Aorta (tissue), 5 donors: ENCODE measurements around the gene MYO9A. TPM values are rescaled to one million over a fixed set of nuclear protein-coding genes. Genes with fewer than 3 reads are reported as not detected.
"Not testable (repeated sequence)": the region's sequence is repeated elsewhere in the genome, so short reads cannot be mapped to it uniquely, and the experiment has no call there.

Experiments
- ATAC-seq: fragments of 200-7000 bp; cut with Tn5 transposase; one replicate; pipeline ENCODE4 v1.9.1; 2022; ENCODE audit warnings: moderate library complexity; ENCODE audit not compliant: low FRiP score
- DNase-seq, 2 donors: peaks; one replicate each; pipeline ENCODE4 v3.0.0-alpha.2; 2020
- H3K27ac ChIP-seq, 2 donors: one replicate each; pipeline ENCODE4 v1.5.1; 2013; ENCODE audit warnings: low read length in 2 of 2, mild to moderate bottlenecking in 2 of 2, moderate library complexity in 2 of 2, control low read depth in 1 of 2, inconsistent platforms in 1 of 2, low read depth in 1 of 2
- H3K27me3 ChIP-seq, 2 donors: one replicate each; pipeline ENCODE4 v1.6.1; 2013; ENCODE audit warnings: control low read depth in 1 of 2, low read length in 1 of 2, mild to moderate bottlenecking in 1 of 2, moderate library complexity in 1 of 2; ENCODE audit not compliant: insufficient read depth in 2 of 2, control insufficient read depth in 1 of 2
- H3K36me3 ChIP-seq, 2 donors: one replicate each; pipeline ENCODE4 v1.6.1; 2013; ENCODE audit warnings: control low read depth in 1 of 2, low read length in 1 of 2, mild to moderate bottlenecking in 1 of 2; ENCODE audit not compliant: insufficient read depth in 2 of 2, control insufficient read depth in 1 of 2
- H3K4me1 ChIP-seq, 2 donors: one replicate each; pipeline ENCODE4 v1.6.1; 2013; ENCODE audit warnings: low read length in 2 of 2, control low read depth in 1 of 2, mild to moderate bottlenecking in 1 of 2, moderate library complexity in 1 of 2; ENCODE audit not compliant: insufficient read depth in 2 of 2, control insufficient read depth in 1 of 2
- H3K4me3 ChIP-seq, 2 donors: one replicate each; pipeline ENCODE4 v1.5.1; 2013; ENCODE audit warnings: low read length in 2 of 2, control low read depth in 1 of 2, mild to moderate bottlenecking in 1 of 2
- H3K9me3 ChIP-seq: one replicate; pipeline ENCODE4 v1.6.1; 2013; ENCODE audit warnings: mild to moderate bottlenecking, low read length; ENCODE audit not compliant: control insufficient read depth
- WGBS, 2 donors: extraction: QIAGEN DNeasy Blood & Tissue Kit; methylation state at CpG; one replicate each; pipeline ENCODE4 v1.1.7; 2013; 5-methylcytosine and 5-hydroxymethylcytosine counted together
- intact Hi-C, 2 donors: fragments of 100-400 bp; cut with DNase I; formaldehyde crosslinking; loops; one replicate each; pipeline versions ENCODE4 v1.14.2 to v1.15.0; 2022
- polyA plus RNA-seq, 2 donors: library from polyadenylated mRNA; stranded (reverse); fragments of 200-250 nt; gene quantifications; one replicate each; pipeline ENCODE4 v1.2.3, GENCODE V29; 2013
- total RNA-seq, 2 donors: library from RNA; stranded (reverse); fragmentation: NEBNext Ultra II Directional; extraction: Animal tissue kit (Norgen Biotek cat#: 25700); gene quantifications; one replicate each; pipeline ENCODE4 v1.2.1, GENCODE V29; 2021
- donor health status: healthy with polysubstance abuse.
- donor health status: Bipolar disorder and iron deficiency.
- donor health status: DM: no; HTN: no; CAD: no.
- donor health status: DM: no; HTN: no; CAD: no.
- donor health status: DM: yes; HTN: yes; CAD: no.

Gene MYO9A
- total and polyA plus RNA-seq, 4 donors = 4.9 to 93.7 (median 44.1) TPM

DNA sequence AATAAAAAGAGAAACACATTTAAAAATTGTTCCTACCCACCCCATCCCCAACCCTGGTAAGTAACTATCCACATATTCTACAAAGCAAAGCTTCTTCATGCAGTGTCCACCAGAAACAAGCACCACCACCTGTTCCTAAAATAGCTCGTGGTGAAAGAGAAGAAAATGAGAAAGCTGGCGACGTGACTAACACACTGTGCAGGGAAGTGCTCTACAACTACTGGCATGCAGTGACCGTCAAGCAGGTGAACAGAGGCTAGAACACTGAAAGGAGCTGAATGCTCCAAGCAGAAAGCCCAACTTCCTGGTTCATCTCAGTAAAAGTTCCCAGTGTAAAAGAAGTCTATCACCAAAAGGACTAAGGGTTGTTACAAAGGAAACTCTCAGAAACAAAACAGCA is 226.9 kb downstream of the MYO9A start:
- Histone ChIP-seq H3K4me3 (no peak overlapping the region), H3K9me3 (no peaks in the 10 kb centered on the region), H3K36me3 (peaks cover 0 to 2% of the 10 kb centered on the region in 2 donors), H3K27me3 (no peaks in the 10 kb centered on the region), H3K4me1 (peaks cover 0 to 2% of the 10 kb centered on the region in 2 donors), H3K27ac (no peak overlapping the region)
- intact Hi-C loops = no loop called here
- WGBS, 2 donors = 23 to 24% methylated on average over 4 of the region's 4 CpGs
- no peak for ATAC-seq
- no peak for DNase-seq

DNA sequence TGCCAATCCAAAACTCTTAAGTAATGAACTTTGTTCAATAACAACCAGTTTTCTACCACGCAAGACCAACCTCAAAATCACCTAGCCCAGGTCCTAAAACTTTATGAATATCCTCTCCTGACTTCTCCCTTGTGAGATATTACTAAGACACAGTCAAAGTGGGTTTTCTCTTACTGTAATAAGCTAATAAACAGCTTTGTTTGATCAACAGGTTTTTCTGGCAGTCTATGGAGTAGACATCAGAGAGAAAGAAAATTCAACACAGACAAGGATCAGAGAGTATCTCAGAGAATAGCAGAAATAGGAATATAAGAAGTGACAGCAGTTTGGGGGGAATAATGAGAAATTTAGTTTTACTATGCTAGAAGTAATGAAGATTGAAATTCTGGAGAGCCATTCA is 228.0 kb downstream of the MYO9A start:
- intact Hi-C loops = no loop called here
- Histone ChIP-seq H3K36me3 (peaks cover 0 to 2% of the 10 kb centered on the region in 2 donors), H3K4me3 (no peak overlapping the region)

DNA sequence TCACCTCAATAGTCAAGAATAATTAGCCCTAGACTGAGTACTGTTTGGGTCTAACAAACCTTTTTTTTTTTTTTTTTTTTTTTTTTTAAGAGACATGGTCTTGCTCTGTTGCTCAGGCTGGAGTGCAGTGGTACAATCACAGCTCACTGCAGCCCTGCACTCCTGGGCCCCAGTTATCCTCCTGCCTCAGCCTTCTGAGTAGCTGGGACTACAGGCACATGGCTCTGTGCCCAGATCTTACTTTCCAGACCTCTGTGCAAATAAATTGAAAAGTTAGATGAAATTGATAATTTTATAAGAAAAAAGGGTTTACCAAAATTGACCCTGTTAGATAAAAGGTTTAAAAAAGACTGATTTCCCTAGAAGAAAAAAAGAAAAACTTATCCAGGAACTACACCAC is 228.6 kb downstream of the MYO9A start:
- no peaks in the 10 kb centered on the region for H3K27me3 ChIP-seq
- H3K36me3 ChIP-seq = peaks cover 0 to 2% of the 10 kb centered on the region in 2 donors
- no peak overlapping the region for H3K4me3 ChIP-seq
- no peak for ATAC-seq
- H3K27ac ChIP-seq = no peak overlapping the region
- intact Hi-C loops = no loop called here
- H3K4me1 ChIP-seq = peaks cover 0 to 2% of the 10 kb centered on the region in 2 donors
- H3K9me3 ChIP-seq = no peaks in the 10 kb centered on the region
- no peak for DNase-seq

More for the DNA sequence above, 228.0 kb downstream of the MYO9A start:
- 97 to 98% methylated on average over 1 of the region's 1 CpG for WGBS, 2 donors
- DNase-seq = no peak
- H3K27me3 ChIP-seq = no peaks in the 10 kb centered on the region
- ATAC-seq = no peak
- no peaks in the 10 kb centered on the region for H3K9me3 ChIP-seq
- peaks cover 0 to 2% of the 10 kb centered on the region in 2 donors for H3K4me1 ChIP-seq
- no peak overlapping the region for H3K27ac ChIP-seq

DNA sequence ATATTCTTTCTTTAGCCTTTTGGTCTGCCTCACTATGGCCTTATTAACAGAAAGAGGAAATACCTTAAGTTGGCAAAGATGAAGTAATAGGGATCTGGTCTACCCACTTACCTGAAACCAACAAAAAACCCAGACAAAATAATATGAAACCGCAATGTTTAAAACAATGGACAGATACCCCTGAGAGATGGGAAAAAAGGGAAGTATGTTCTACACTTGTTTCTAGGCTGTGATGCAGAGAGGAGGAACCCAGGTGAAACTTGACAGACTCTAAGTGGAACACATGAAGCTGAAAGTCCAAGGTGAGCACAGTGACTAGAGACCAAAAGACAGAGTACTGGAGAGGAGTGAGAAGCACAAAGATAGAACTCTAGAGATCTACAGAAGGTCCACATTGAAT is 229.2 kb downstream of the MYO9A start:
- intact Hi-C loops = no loop called here
- 98% methylated on average over 1 of the region's 1 CpG for WGBS, 2 donors

DNA sequence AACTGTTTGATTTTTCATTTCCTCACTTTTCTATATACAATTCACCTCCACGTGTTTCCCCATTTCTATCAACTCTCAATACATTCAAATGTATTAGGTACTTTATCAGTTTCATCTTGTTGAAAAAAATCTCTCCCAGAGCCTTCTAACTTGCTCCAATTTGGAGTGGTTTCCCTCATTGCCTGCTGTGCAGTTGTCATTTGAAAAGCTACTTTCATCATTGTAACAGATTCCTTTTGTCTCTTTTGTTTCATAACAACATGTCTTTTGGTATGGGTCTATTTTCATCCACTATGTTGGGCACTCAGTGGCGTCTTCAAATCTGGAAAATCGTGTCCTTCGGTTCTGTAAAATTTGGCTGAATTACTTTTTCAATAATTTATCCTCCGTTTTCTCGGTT is 232.6 kb downstream of the MYO9A start:
- no peaks in the 10 kb centered on the region for H3K9me3 ChIP-seq
- H3K27me3 ChIP-seq = no peaks in the 10 kb centered on the region
- H3K27ac ChIP-seq = no peak overlapping the region
- H3K4me3 ChIP-seq = no peak overlapping the region
- ATAC-seq (no peak), DNase-seq (no peak)
- H3K4me1 ChIP-seq = no peaks in the 10 kb centered on the region
- peaks cover 2 to 10% of the 10 kb centered on the region in 2 donors for H3K36me3 ChIP-seq
- intact Hi-C loops = no loop called here
- WGBS, 2 donors = 92 to 93% methylated on average over 6 of the region's 6 CpGs

More for the DNA sequence above, 229.2 kb downstream of the MYO9A start:
- no peaks in the 10 kb centered on the region for H3K27me3 ChIP-seq
- H3K4me1 ChIP-seq = peaks cover 0 to 2% of the 10 kb centered on the region in 2 donors
- H3K4me3 ChIP-seq = no peak overlapping the region
- no peak for DNase-seq
- no peak overlapping the region for H3K27ac ChIP-seq
- H3K9me3 ChIP-seq = no peaks in the 10 kb centered on the region
- ATAC-seq = no peak
- H3K36me3 ChIP-seq = peaks cover 0 to 2% of the 10 kb centered on the region in 2 donors

DNA sequence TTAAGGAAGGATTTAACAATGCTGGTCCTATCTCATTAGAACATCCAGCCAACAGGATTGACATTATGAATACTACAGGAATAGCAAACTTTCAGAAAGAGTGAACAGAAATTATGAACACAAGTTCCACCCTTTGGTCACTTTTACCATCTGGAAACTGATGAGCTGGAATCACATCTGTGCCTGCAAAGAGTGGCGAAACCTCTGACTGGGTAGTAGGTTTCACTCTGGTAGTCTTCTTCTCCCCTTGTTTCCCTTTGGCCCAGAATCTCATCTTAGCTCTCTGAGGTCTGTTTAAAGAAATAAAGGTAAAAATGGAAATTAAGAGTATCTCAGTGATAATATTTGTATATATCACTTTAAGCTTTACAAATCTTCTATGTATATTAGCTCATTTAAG is 234.5 kb downstream of the MYO9A start:
- Histone ChIP-seq H3K36me3 (peaks cover 4 to 12% of the 10 kb centered on the region in 2 donors), H3K4me3 (no peak overlapping the region), H3K4me1 (no peaks in the 10 kb centered on the region), H3K27me3 (no peaks in the 10 kb centered on the region), H3K27ac (no peak overlapping the region), H3K9me3 (no peaks in the 10 kb centered on the region)
- WGBS, 2 donors = 100% methylated on average over 1 of the region's 1 CpG
- DNase-seq (no peak), ATAC-seq (no peak)
- intact Hi-C loops = no loop called here

DNA sequence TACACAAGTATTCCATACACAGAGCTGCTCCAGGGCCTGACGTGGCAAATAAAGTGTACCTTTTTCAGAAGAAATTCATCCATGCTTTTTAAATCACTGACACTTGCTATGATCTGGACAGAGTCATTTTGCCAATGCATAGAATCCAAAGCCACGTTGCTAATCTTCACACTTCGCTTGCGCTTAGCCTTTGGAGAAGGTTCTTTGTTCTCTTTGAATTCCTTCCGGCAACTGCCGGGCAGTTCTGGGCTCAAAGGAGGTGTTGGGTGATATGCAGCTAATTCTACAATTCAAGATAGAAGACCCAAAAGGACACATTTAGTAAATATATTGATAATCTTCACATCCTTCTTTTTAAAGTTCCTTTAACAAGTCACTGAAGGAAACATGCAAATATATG is 237.7 kb downstream of the MYO9A start:
- no peaks in the 10 kb centered on the region for H3K27me3 ChIP-seq
- peaks cover 4 to 12% of the 10 kb centered on the region in 2 donors for H3K36me3 ChIP-seq
- intact Hi-C loops = no loop called here
- H3K27ac ChIP-seq = no peak overlapping the region
- WGBS, 2 donors = 90% methylated on average over 6 of the region's 6 CpGs
- ATAC-seq (no peak), DNase-seq (no peak)
- H3K4me1 ChIP-seq = no peaks in the 10 kb centered on the region
- H3K4me3 ChIP-seq = no peak overlapping the region
- no peaks in the 10 kb centered on the region for H3K9me3 ChIP-seq

DNA sequence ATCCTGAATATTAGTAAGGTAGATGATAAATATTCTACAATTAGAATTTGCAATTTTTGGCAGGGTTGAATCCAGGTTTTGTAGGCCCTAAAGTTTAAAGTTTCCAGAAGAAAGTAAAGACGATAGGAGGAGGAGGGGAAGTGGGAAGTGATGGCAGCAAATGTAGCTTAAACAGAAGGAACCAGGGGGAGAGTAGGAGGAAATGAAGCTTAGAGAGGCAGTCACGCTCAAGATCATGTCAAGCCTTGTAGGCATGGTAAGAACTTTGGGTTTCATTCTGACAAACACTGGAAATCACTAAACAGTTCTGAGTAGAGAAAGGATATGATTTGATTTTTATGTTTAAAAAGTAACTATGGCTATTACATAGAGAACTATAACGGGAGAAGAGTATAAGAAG is 243.7 kb downstream of the MYO9A start:
- Histone ChIP-seq H3K9me3 (no peaks in the 10 kb centered on the region), H3K36me3 (no peaks in the 10 kb centered on the region), H3K4me1 (no peaks in the 10 kb centered on the region), H3K27me3 (no peaks in the 10 kb centered on the region), H3K4me3 (no peak overlapping the region), H3K27ac (no peak overlapping the region)
- intact Hi-C loops = no loop called here
- DNase-seq = no peak
- no peak for ATAC-seq
- 89 to 93% methylated on average over 3 of the region's 3 CpGs for WGBS, 2 donors

DNA sequence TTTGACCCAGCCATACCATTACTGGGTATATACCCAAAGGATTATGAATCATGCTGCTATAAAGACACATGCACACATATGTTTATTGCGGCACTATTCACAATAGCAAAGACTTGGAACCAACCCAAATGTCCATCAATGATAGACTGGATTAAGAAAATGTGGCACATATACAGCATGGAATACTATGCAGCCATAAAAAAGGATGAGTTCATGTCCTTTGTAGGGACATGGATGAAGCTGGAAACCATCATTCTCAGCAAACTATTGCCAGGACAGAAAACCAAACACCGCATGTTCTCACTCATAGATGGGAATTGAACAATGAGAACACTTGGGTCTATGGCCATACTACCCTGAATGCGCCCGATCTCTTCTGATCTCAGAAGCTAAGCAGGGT is 259.7 kb downstream of the MYO9A start:
- DNase-seq, ATAC-seq, H3K4me3 ChIP-seq, H3K36me3 ChIP-seq, H3K27me3 ChIP-seq, intact Hi-C loops, H3K27ac ChIP-seq, H3K4me1 ChIP-seq, H3K9me3 ChIP-seq: not testable (repeated sequence)
- WGBS, 2 donors = 93% methylated on average over 4 of the region's 4 CpGs
